WTC11 (cell line): Measurements from ENCODE around the gene SDF4.

Source experiments
- E2F4 ChIP-seq: sonication (generic); formaldehyde crosslinking; IDR thresholded peaks from 2 replicates; pipeline ENCODE4 v1.8.1; 2022; ENCODE audit warnings: low read depth, mild to moderate bottlenecking, moderate library complexity, missing genetic modification reagents, borderline replicate concordance
- FOXK1 ChIP-seq: sonication (generic); formaldehyde crosslinking; IDR thresholded peaks from 2 replicates; pipeline ENCODE4 v1.8.0; 2022; ENCODE audit warnings: mild to moderate bottlenecking, moderate library complexity, missing genetic modification reagents
- FOXP4 ChIP-seq: sonication (generic); formaldehyde crosslinking; IDR thresholded peaks from 2 replicates; pipeline ENCODE4 v1.8.0; 2022; ENCODE audit warnings: mild to moderate bottlenecking, missing genetic modification reagents
- KAT7 ChIP-seq: sonication (generic); formaldehyde crosslinking; IDR thresholded peaks from 2 replicates; pipeline ENCODE4 v1.8.1; 2023; ENCODE audit warnings: missing genetic modification reagents, mild to moderate bottlenecking, borderline replicate concordance
- MAX ChIP-seq: sonication (generic); formaldehyde crosslinking; IDR thresholded peaks from 2 replicates; pipeline ENCODE4 v1.8.0; 2022; ENCODE audit warnings: mild to moderate bottlenecking, missing genetic modification reagents
- NFATC4 ChIP-seq: fragments of 250-450 bp; sonication (Bioruptor Pico); IDR thresholded peaks from 2 replicates; pipeline ENCODE4 v1.9.0; 2021; ENCODE audit warnings: mild to moderate bottlenecking
- NFE2L1 ChIP-seq: sonication (generic); formaldehyde crosslinking; IDR thresholded peaks from 2 replicates; pipeline ENCODE4 v1.8.1; 2023; ENCODE audit warnings: missing genetic modification reagents
- NFYB ChIP-seq: sonication (generic); formaldehyde crosslinking; conservative IDR thresholded peaks from 2 replicates; pipeline ENCODE4 v1.8.0; 2022; ENCODE audit warnings: low read depth, missing genetic modification reagents
- NR2C2 ChIP-seq: sonication (generic); formaldehyde crosslinking; IDR thresholded peaks from 2 replicates; pipeline ENCODE4 v1.8.0; 2022; ENCODE audit warnings: mild to moderate bottlenecking, missing genetic modification reagents
- USF2 ChIP-seq: sonication (generic); formaldehyde crosslinking; IDR thresholded peaks from 2 replicates; pipeline ENCODE4 v1.8.1; 2023; ENCODE audit warnings: mild to moderate bottlenecking, missing genetic modification reagents, moderate library complexity
- ZNF121 ChIP-seq: sonication (generic); formaldehyde crosslinking; IDR thresholded peaks from 2 replicates; pipeline ENCODE4 v1.8.0; 2023; ENCODE audit warnings: missing genetic modification reagents
- TF ChIP-seq, protein P1 (sequence below): fragments of 200-600 bp; IDR thresholded peaks from 2 replicates; pipeline ENCODE4 v1.8.0; 2022; ENCODE audit warnings: antibody characterized with exemption
- TF ChIP-seq, protein P2 (sequence below): sonication (generic); formaldehyde crosslinking; IDR thresholded peaks from 2 replicates; pipeline ENCODE4 v1.8.1; 2022; ENCODE audit warnings: missing genetic modification reagents, borderline replicate concordance
- TF ChIP-seq, protein P3 (sequence below): sonication (generic); formaldehyde crosslinking; conservative IDR thresholded peaks from 2 replicates; pipeline ENCODE4 v1.8.1; 2022; ENCODE audit warnings: mild to moderate bottlenecking, missing genetic modification reagents

GRCh38 chr1:1264026-1264425 lies 32.2 kb upstream of the SDF4 start:
- TF ChIP-seq KAT7, result no peak
- no peak for TF ChIP-seq E2F4 (CRISPR knock-in tag)
- TF ChIP-seq, protein P1, sequence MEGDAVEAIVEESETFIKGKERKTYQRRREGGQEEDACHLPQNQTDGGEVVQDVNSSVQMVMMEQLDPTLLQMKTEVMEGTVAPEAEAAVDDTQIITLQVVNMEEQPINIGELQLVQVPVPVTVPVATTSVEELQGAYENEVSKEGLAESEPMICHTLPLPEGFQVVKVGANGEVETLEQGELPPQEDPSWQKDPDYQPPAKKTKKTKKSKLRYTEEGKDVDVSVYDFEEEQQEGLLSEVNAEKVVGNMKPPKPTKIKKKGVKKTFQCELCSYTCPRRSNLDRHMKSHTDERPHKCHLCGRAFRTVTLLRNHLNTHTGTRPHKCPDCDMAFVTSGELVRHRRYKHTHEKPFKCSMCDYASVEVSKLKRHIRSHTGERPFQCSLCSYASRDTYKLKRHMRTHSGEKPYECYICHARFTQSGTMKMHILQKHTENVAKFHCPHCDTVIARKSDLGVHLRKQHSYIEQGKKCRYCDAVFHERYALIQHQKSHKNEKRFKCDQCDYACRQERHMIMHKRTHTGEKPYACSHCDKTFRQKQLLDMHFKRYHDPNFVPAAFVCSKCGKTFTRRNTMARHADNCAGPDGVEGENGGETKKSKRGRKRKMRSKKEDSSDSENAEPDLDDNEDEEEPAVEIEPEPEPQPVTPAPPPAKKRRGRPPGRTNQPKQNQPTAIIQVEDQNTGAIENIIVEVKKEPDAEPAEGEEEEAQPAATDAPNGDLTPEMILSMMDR, result no peak
- TF ChIP-seq USF2 (CRISPR knock-in tag), result no peak
- TF ChIP-seq NFATC4 (CRISPR knock-in tag), result no peak
- no peak for TF ChIP-seq NFYB
- no peak for TF ChIP-seq ZNF121 (CRISPR knock-in tag)
- TF ChIP-seq, protein P2, sequence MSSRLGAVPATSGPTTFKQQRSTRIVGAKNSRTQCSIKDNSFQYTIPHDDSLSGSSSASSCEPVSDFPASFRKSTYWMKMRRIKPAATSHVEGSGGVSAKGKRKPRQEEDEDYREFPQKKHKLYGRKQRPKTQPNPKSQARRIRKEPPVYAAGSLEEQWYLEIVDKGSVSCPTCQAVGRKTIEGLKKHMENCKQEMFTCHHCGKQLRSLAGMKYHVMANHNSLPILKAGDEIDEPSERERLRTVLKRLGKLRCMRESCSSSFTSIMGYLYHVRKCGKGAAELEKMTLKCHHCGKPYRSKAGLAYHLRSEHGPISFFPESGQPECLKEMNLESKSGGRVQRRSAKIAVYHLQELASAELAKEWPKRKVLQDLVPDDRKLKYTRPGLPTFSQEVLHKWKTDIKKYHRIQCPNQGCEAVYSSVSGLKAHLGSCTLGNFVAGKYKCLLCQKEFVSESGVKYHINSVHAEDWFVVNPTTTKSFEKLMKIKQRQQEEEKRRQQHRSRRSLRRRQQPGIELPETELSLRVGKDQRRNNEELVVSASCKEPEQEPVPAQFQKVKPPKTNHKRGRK (CRISPR knock-in tag), result no peak
- TF ChIP-seq NFE2L1 (CRISPR knock-in tag), result no peak
- TF ChIP-seq MAX (CRISPR knock-in tag), result no peak
- TF ChIP-seq, protein P3, sequence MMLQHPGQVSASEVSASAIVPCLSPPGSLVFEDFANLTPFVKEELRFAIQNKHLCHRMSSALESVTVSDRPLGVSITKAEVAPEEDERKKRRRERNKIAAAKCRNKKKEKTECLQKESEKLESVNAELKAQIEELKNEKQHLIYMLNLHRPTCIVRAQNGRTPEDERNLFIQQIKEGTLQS, result no peak
- no peak for TF ChIP-seq FOXP4 (CRISPR knock-in tag)
- TF ChIP-seq FOXK1, result no peak
- TF ChIP-seq NR2C2 (CRISPR knock-in tag), result no peak
